Pancreas (tissue), 10 donors: ENCODE results near the gene PPP1R15B. TPM values are rescaled to one million over a fixed set of nuclear protein-coding genes. Genes with fewer than 3 reads are reported as not detected.

Experiments used
- ATAC-seq, 4 donors: fragments of 200-7000 bp; cut with Tn5 transposase; one replicate each; pipeline versions ENCODE4 v1.8.0 to v1.9.1; 2020; ENCODE audit warnings: mild to moderate bottlenecking in 4 of 4, moderate library complexity in 4 of 4
- DNase-seq, 6 donors: peaks; one replicate each; pipeline ENCODE4 v3.0.0-alpha.2; 2020
- FAIRE-seq: peaks from 2 replicates; lab custom pipeline; 2012; peaks lifted over from hg19 to GRCh38; lab: Jason Lieb, UNC
- H3K27ac ChIP-seq, 4 donors: fragments of 200-600 bp; sonication (generic); 1 replicate in 3 of 4; 2 replicates in 1 of 4; pipeline versions ENCODE4 v1.5.0 to v1.8.0; 2020
- H3K27me3 ChIP-seq, 4 donors: fragments of 200-600 bp; one replicate each; pipeline ENCODE4 v1.8.0; 2021
- H3K36me3 ChIP-seq, 3 donors: fragments of 200-600 bp; sonication (generic) in 1 of 3; one replicate each; pipeline versions ENCODE4 v1.5.0 to v1.8.0; 2020 to 2021
- H3K4me1 ChIP-seq, 3 donors: fragments of 200-600 bp; one replicate each; pipeline ENCODE4 v1.8.0; 2021
- H3K4me3 ChIP-seq, 4 donors: fragments of 200-600 bp; sonication (generic) in 2 of 4; one replicate each; pipeline versions ENCODE4 v1.5.0 to v1.8.0; 2020 to 2021
- H3K9me3 ChIP-seq, 4 donors: fragments of 200-600 bp; one replicate each; pipeline ENCODE4 v1.8.0; 2021
- WGBS, 2 donors: extraction: QIAGEN DNeasy Blood & Tissue Kit; methylation state at CpG; one replicate each; pipeline ENCODE4 v1.1.7; 2013; 5-methylcytosine and 5-hydroxymethylcytosine counted together
- intact Hi-C, 3 donors: fragments of 100-400 bp; cut with DNase I; formaldehyde crosslinking; loops; one replicate each; pipeline versions ENCODE4 v1.11.1 to v1.14.2; 2022
- polyA plus RNA-seq, 2 donors: library from polyadenylated mRNA; stranded (reverse); fragments of 200-250 nt; gene quantifications; one replicate each; pipeline ENCODE4 v1.2.3, GENCODE V29; 2013
- total RNA-seq, 6 donors: library from RNA; stranded (reverse); fragmentation: NEBNext Ultra II Directional in 4 of 6; extraction: Animal tissue kit (Norgen Biotek cat#: 25700) in 4 of 6; gene quantifications; one replicate each; pipeline versions ENCODE4 v1.2.1 to v1.2.4, GENCODE V29; 2021 to 2023
- TF ChIP-seq, protein P1 (sequence below), 4 donors: fragments of 200-600 bp; sonication (generic) in 3 of 4; IDR thresholded peaks; one replicate each; pipeline versions ENCODE4 v1.5.0 to v1.8.0; 2021; ENCODE audit warnings: antibody characterized with exemption in 4 of 4
- donor health status: healthy with polysubstance abuse.
- donor health status: DM: no; HTN: no; CAD: no; lungs with moderate emphysema.
- donor health status: DM: no; HTN: no; CAD: no.
- donor health status: control.
- donor health status: control.
- donor health status: Bipolar disorder and iron deficiency.
- donor health status: DM: yes; HTN: yes; CAD: no.
- donor health status: DM: no; HTN: no; CAD: no.
- donor health status: DM: no; HTN: no; CAD: no.
- donor health status: DM: yes; HTN: yes; CAD: no.

The PPP1R15B gene
- total and polyA plus RNA-seq, 8 donors, result 7.8 to 47.9 (median 21.5) TPM

DNA sequence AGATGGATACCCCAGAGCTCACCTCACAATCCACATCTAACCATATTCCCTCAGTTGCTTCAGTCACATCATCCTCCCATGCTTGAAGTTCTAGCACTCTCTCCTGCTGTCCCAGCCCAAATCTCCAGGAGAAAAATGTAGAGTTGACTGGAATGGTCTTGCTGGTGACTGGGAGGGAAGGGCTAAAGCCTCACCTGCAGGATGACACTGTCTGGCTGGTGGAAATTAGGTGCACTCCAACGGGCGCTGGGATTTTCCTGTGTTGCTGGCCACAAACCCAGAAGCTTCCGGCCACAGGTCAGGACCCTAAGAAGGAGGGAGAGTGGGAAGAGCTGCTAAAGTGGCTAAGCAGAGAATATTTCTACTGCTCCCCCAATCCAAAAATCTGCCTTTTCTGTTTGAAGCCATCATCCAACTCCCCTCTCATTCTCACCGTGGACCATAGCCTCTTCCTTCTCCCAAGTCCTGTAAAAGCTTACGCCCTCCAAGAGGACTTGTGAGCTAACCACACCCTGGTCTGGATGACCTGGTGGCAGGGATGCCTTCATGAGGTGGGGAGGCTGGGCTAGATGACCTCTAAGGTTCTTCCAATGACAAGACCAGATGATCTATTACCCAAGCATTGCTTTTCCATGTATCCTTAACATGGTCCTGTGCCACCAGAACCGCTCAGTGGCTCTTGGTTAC, 37.5 kb upstream of the PPP1R15B start:
- no peaks in the 10 kb centered on the region for H3K27me3 ChIP-seq
- TF ChIP-seq, protein P1, sequence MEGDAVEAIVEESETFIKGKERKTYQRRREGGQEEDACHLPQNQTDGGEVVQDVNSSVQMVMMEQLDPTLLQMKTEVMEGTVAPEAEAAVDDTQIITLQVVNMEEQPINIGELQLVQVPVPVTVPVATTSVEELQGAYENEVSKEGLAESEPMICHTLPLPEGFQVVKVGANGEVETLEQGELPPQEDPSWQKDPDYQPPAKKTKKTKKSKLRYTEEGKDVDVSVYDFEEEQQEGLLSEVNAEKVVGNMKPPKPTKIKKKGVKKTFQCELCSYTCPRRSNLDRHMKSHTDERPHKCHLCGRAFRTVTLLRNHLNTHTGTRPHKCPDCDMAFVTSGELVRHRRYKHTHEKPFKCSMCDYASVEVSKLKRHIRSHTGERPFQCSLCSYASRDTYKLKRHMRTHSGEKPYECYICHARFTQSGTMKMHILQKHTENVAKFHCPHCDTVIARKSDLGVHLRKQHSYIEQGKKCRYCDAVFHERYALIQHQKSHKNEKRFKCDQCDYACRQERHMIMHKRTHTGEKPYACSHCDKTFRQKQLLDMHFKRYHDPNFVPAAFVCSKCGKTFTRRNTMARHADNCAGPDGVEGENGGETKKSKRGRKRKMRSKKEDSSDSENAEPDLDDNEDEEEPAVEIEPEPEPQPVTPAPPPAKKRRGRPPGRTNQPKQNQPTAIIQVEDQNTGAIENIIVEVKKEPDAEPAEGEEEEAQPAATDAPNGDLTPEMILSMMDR (IDR thresholded peaks at IDR 0.05), result no peak
- no peaks in the 10 kb centered on the region for H3K4me1 ChIP-seq
- FAIRE-seq (no peak), DNase-seq (no peak), ATAC-seq (no peak)
- H3K9me3 ChIP-seq, result no peaks in the 10 kb centered on the region
- no peak overlapping the region for H3K27ac ChIP-seq
- intact Hi-C loops, result loop anchor here in 1 of 3 donors (10.0 kb wide), 1 partner anchor 46 kb away; the partner anchor contains the start of gene PIK3C2B
- peaks cover 0 to 11% (median 5%) of the 10 kb centered on the region in 3 donors for H3K36me3 ChIP-seq
- WGBS, 2 donors, result 89% methylated on average over 6 of the region's 6 CpGs
- no peak overlapping the region for H3K4me3 ChIP-seq

DNA sequence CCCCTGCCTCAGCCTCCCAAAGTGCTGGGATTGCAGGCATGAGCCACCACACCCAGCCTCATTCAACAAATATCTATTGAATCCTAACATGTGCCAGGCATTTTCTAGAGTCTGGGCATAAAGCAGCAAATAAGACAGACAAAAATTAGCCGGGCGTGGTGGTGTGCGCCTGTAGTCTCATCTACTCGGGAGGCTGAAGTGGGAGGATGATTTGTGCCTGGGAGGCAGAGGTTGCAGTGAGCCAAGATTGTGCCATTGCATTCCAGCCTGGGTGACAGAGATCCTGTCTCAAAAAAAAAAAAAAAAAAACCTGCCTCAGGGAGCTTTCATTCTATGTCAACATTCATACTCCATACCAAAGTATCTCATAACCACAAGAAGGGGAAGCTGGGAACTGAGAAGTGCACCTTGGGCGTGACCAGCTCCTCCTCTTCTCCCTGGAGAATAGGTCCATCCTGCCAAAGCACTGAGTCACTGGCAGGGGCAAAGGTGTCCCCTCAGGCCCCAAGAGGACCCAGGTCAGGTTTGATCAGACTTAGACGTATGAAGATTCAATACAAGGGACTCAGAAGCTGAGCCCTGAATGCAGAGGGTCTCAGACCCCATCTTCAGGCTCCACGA, 36.8 kb upstream of the PPP1R15B start:
- H3K27me3 ChIP-seq, result no peaks in the 10 kb centered on the region
- no peaks in the 10 kb centered on the region for H3K4me1 ChIP-seq
- H3K36me3 ChIP-seq, result peaks cover 0 to 18% (median 5%) of the 10 kb centered on the region in 3 donors
- H3K4me3 ChIP-seq, result no peak overlapping the region
- ATAC-seq, result no peak
- no peak for FAIRE-seq
- WGBS, 2 donors, result 85 to 93% methylated on average over 7 of the region's 7 CpGs
- no peaks in the 10 kb centered on the region for H3K9me3 ChIP-seq
- intact Hi-C loops, result loop anchor here in 1 of 3 donors (10.0 kb wide), 1 partner anchor 46 kb away; the partner anchor contains the start of gene PIK3C2B
- H3K27ac ChIP-seq, result no peak overlapping the region
- TF ChIP-seq, protein P1 (IDR thresholded peaks at IDR 0.05), result no peak
- no peak for DNase-seq

DNA sequence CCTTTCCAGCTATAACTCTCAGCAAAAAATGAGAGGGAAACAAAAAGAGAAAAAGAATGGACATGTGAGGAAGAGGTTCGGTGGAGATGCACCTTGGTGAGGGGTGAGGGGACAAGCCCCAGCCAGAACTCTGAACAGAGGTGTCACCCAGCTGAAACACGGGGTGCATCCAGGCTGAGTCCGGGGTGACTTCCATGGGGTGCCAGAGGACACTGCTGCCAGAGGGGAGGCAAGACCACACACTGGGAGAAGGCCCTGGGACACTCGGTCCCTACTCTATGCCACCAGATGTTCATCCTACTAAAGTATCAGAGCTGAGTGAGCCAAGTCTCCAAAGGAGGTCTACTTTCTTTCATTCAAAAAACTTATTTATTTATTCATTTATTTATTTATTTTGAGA, 36.1 kb upstream of the PPP1R15B start:
- Histone ChIP-seq H3K4me1 (no peaks in the 10 kb centered on the region), H3K27me3 (no peaks in the 10 kb centered on the region), H3K9me3 (no peaks in the 10 kb centered on the region), H3K27ac (no peak overlapping the region), H3K4me3 (no peak overlapping the region), H3K36me3 (peaks cover 0 to 25% (median 5%) of the 10 kb centered on the region in 3 donors)
- TF ChIP-seq, protein P1 (IDR thresholded peaks at IDR 0.05), result no peak
- no peak for DNase-seq
- intact Hi-C loops, result loop anchor here in 2 of 3 donors (2.0 to 10.0 kb wide), 3 partner anchors 47 to 55 kb away; partner anchors contain the start of gene PIK3C2B (in 2 of the 2)
- no peak for FAIRE-seq
- no peak for ATAC-seq
- WGBS, 2 donors, result 60 to 65% methylated on average over 4 of the region's 4 CpGs

DNA sequence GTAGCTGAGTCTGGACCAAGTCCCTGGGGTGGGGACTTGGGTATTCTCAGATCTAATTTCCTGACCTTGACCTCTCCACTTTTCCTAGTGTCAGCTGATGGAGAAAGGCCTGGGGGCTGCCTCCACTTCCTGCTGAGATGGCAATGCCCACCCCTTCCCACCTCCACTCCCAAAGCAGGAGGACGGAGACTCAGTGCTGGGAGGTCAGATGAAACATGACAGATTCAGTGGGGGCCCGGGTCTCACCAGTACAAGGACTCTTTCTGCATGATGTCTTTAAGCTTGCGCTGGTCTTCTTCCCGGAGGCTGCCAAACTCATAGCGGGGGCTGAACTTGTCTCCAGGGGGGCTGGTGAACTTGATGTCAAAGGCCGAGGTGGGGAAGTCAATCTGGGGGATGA, 35.6 kb upstream of the PPP1R15B start:
- Histone ChIP-seq H3K36me3 (peaks cover 0 to 26% (median 5%) of the 10 kb centered on the region in 3 donors), H3K4me3 (no peak overlapping the region), H3K9me3 (no peaks in the 10 kb centered on the region), H3K27ac (no peak overlapping the region), H3K27me3 (no peaks in the 10 kb centered on the region), H3K4me1 (no peaks in the 10 kb centered on the region)
- WGBS, 2 donors, result 85 to 87% methylated on average over 6 of the region's 6 CpGs
- FAIRE-seq (no peak), DNase-seq (no peak), ATAC-seq (no peak)
- intact Hi-C loops, result loop anchor here in 2 of 3 donors (2.0 to 10.0 kb wide), 3 partner anchors 48 to 56 kb away; partner anchors contain the start of gene PIK3C2B (in 2 of the 2)
- TF ChIP-seq, protein P1 (IDR thresholded peaks at IDR 0.05), result no peak
